Activated CD4-positive, alpha-beta T cell treated with anti-CD3 and anti-CD28 coated beads, Interleukin-2, amount 10 ng/mL, durations not matched to agents 7 days and 5 days (primary cell): ENCODE data around the gene ZNF70. TPM values are rescaled to one million over a fixed set of nuclear protein-coding genes. Genes with fewer than 3 reads are reported as not detected.
"Not testable (repeated sequence)": the region's sequence is repeated elsewhere in the genome, so short reads cannot be mapped to it uniquely, and the experiment has no call there.

ENCODE experiments used
- CTCF ChIA-PET: fragments of 350-600 bp; sonication (Branson Sonifier 250); formaldehyde crosslinking; loops from one replicate; lab custom pipeline; 2021; ENCODE audit warnings: antibody characterized with exemption; lab: Charles Lee
- POLR2A ChIA-PET: fragments of 350-600 bp; sonication (Branson Sonifier 250); formaldehyde crosslinking; loops from one replicate; lab custom pipeline; 2021; ENCODE audit warnings: antibody characterized with exemption; lab: Charles Lee
- DNase-seq: peaks from one replicate; pipeline ENCODE4 v3.0.0-alpha.2; 2020
- H3K27ac Mint-ChIP-seq: one replicate; pipeline ENCODE4 v1.8.0; 2021; ENCODE audit warnings: mild to moderate bottlenecking, moderate library complexity, mixed read lengths
- H3K27me3 Mint-ChIP-seq: one replicate; pipeline ENCODE4 v1.8.0; 2021; ENCODE audit warnings: mixed read lengths
- H3K36me3 Mint-ChIP-seq: one replicate; pipeline ENCODE4 v1.8.0; 2021; ENCODE audit warnings: low read depth, mixed read lengths
- H3K4me1 Mint-ChIP-seq: one replicate; pipeline ENCODE4 v1.8.0; 2021; ENCODE audit warnings: mixed read lengths
- H3K4me3 Mint-ChIP-seq: one replicate; pipeline ENCODE4 v1.8.0; 2021; ENCODE audit warnings: mild to moderate bottlenecking, moderate library complexity, mixed read lengths
- H3K9me3 Mint-ChIP-seq: one replicate; pipeline ENCODE4 v1.8.0; 2021; ENCODE audit warnings: mixed read lengths
- total RNA-seq, 2 experiments: library from RNA; stranded (reverse); gene quantifications; one replicate each; pipeline ENCODE4 v1.2.3, GENCODE V29; 2021

ZNF70 gene
- total RNA-seq, 2 experiments from 2014 or later = 1.9 to 2.0 TPM

- ChIA-PET CTCF (interaction anchor here (0.6 to 3.5 kb wide), 3 partner anchors 14 to 232 kb away, joined by 4 to 20 read pairs (median 5); partner anchors contain the start of genes CHCHD10 and MIF), POLR2A (interaction anchor here (0.7 kb wide), 1 partner anchor 613 kb away, joined by 3 read pairs; no protein-coding TSS in a partner anchor)
- H3K27me3 Mint-ChIP-seq = no peaks in the 10 kb centered on the region
- H3K9me3 Mint-ChIP-seq = no peaks in the 10 kb centered on the region
- H3K4me3 Mint-ChIP-seq = peak overlapping the region; percentile 66
- peak overlapping the region; percentile 66 for H3K27ac Mint-ChIP-seq
- DNase-seq = no peak
- H3K4me1 Mint-ChIP-seq = peaks cover 17% of the 10 kb centered on the region
- no peaks in the 10 kb centered on the region for H3K36me3 Mint-ChIP-seq
Measured at GRCh38 chr22:23751441-23751996, 607 bp upstream of the ZNF70 start.

GRCh38 chr22:23750367-23750713 is 572 bp downstream of the ZNF70 start:
- Mint-ChIP-seq H3K27ac (peak overlapping the region; percentile 73), H3K4me1 (peaks cover 17% of the 10 kb centered on the region), H3K9me3 (no peaks in the 10 kb centered on the region), H3K4me3 (peak overlapping the region; percentile 79), H3K36me3 (no peaks in the 10 kb centered on the region), H3K27me3 (no peaks in the 10 kb centered on the region)
- DNase-seq = no peak
- ChIA-PET POLR2A (no interaction called here), CTCF (interaction anchor here (1.0 to 3.5 kb wide), 3 partner anchors 15 to 144 kb away, joined by 3 to 20 read pairs (median 4); partner anchors contain the start of genes CHCHD10 and MIF)

GRCh38 chr22:23749841-23750301 is 1.0 kb downstream of the ZNF70 start:
- Mint-ChIP-seq H3K9me3 (no peaks in the 10 kb centered on the region), H3K4me1 (peaks cover 17% of the 10 kb centered on the region), H3K27ac (peak overlapping the region; percentile 73), H3K27me3 (no peaks in the 10 kb centered on the region), H3K36me3 (peaks cover 4% of the 10 kb centered on the region), H3K4me3 (peak overlapping the region; percentile 79)
- CTCF ChIA-PET = interaction anchor here (0.6 to 3.5 kb wide), 3 partner anchors 16 to 51 kb away, joined by 3 to 20 read pairs (median 3); partner anchors contain the start of gene CHCHD10
- POLR2A ChIA-PET = no interaction called here
- DNase-seq = no peak

- no peak overlapping the region for H3K27ac Mint-ChIP-seq
- peaks cover 19% of the 10 kb centered on the region for H3K36me3 Mint-ChIP-seq
- H3K4me1 Mint-ChIP-seq = peaks cover 11% of the 10 kb centered on the region
- ChIA-PET CTCF (interaction anchor here (1.3 kb wide), 1 partner anchor 18 kb away, joined by 3 read pairs; no protein-coding TSS in a partner anchor), POLR2A (no interaction called here)
- DNase-seq = no peak
- H3K27me3 Mint-ChIP-seq = no peaks in the 10 kb centered on the region
- H3K4me3 Mint-ChIP-seq = no peak overlapping the region
- H3K9me3 Mint-ChIP-seq = peaks cover 7% of the 10 kb centered on the region
Measured at GRCh38 chr22:23745791-23746190, 5.1 kb downstream of the ZNF70 start.

GRCh38 chr22:23744485-23744884 is 6.4 kb downstream of the ZNF70 start:
- ChIA-PET CTCF (interaction anchor here (1.1 to 1.4 kb wide), 3 partner anchors 15 to 31 kb away, joined by 3 to 4 read pairs (median 3); partner anchors contain the start of gene CHCHD10), POLR2A (interaction anchor here (0.6 kb wide), 1 partner anchor 155 kb away, joined by 4 read pairs; no protein-coding TSS in a partner anchor)
- Mint-ChIP-seq H3K27ac (no peak overlapping the region), H3K4me1 (no peaks in the 10 kb centered on the region), H3K36me3 (peaks cover 19% of the 10 kb centered on the region), H3K9me3 (peaks cover 7% of the 10 kb centered on the region), H3K27me3 (no peaks in the 10 kb centered on the region), H3K4me3 (no peak overlapping the region)
- DNase-seq = no peak

GRCh38 chr22:23744001-23744400 is 6.9 kb downstream of the ZNF70 start:
- ChIA-PET CTCF (interaction anchor here (1.1 to 1.4 kb wide), 3 partner anchors 16 to 30 kb away, joined by 3 to 4 read pairs (median 3); partner anchors contain the start of gene CHCHD10), POLR2A (interaction anchor here (0.6 kb wide), 1 partner anchor 154 kb away, joined by 4 read pairs; no protein-coding TSS in a partner anchor)
- DNase-seq = no peak
- no peaks in the 10 kb centered on the region for H3K4me1 Mint-ChIP-seq
- H3K27me3 Mint-ChIP-seq = no peaks in the 10 kb centered on the region
- H3K36me3 Mint-ChIP-seq = peaks cover 19% of the 10 kb centered on the region
- H3K27ac Mint-ChIP-seq = no peak overlapping the region
- no peak overlapping the region for H3K4me3 Mint-ChIP-seq
- H3K9me3 Mint-ChIP-seq = peaks cover 7% of the 10 kb centered on the region

- Mint-ChIP-seq H3K9me3 (peaks cover 7% of the 10 kb centered on the region), H3K27ac (no peak overlapping the region), H3K36me3 (peaks cover 19% of the 10 kb centered on the region), H3K4me1 (peaks cover 3% of the 10 kb centered on the region), H3K4me3 (no peak overlapping the region), H3K27me3 (no peaks in the 10 kb centered on the region)
- ChIA-PET CTCF (interaction anchor here (1.3 to 1.4 kb wide), 2 partner anchors 16 to 30 kb away, joined by 3 to 4 read pairs; no protein-coding TSS in a partner anchor), POLR2A (no interaction called here)
- no peak for DNase-seq
Measured at GRCh38 chr22:23743303-23743705, 7.6 kb downstream of the ZNF70 start.

GRCh38 chr22:23742505-23743264 is 8.2 kb downstream of the ZNF70 start:
- peaks cover 7% of the 10 kb centered on the region for H3K9me3 Mint-ChIP-seq
- DNase-seq = no peak
- peaks cover 3% of the 10 kb centered on the region for H3K4me1 Mint-ChIP-seq
- no peak overlapping the region for H3K27ac Mint-ChIP-seq
- no peaks in the 10 kb centered on the region for H3K27me3 Mint-ChIP-seq
- peaks cover 19% of the 10 kb centered on the region for H3K36me3 Mint-ChIP-seq
- ChIA-PET CTCF (interaction anchor here (0.6 kb wide), 1 partner anchor 63 kb away, joined by 4 read pairs; no protein-coding TSS in a partner anchor), POLR2A (no interaction called here)
- H3K4me3 Mint-ChIP-seq = no peak overlapping the region

- H3K27me3 Mint-ChIP-seq = no peaks in the 10 kb centered on the region
- H3K36me3 Mint-ChIP-seq = no peaks in the 10 kb centered on the region
- no peaks in the 10 kb centered on the region for H3K9me3 Mint-ChIP-seq
- ChIA-PET POLR2A (no interaction called here), CTCF (interaction anchor here (0.6 to 1.1 kb wide), 4 partner anchors 9 to 813 kb away, joined by 3 read pairs; partner anchors contain the start of gene MIF)
- peaks cover 3% of the 10 kb centered on the region for H3K4me1 Mint-ChIP-seq
- DNase-seq = no peak
- no peak overlapping the region for H3K4me3 Mint-ChIP-seq
- H3K27ac Mint-ChIP-seq = no peak overlapping the region
Measured at GRCh38 chr22:23737696-23738095, 13.2 kb downstream of the ZNF70 start.

- H3K27me3 Mint-ChIP-seq, H3K36me3 Mint-ChIP-seq, H3K9me3 Mint-ChIP-seq, POLR2A ChIA-PET, DNase-seq, H3K4me3 Mint-ChIP-seq, H3K4me1 Mint-ChIP-seq, H3K27ac Mint-ChIP-seq: not testable (repeated sequence)
- CTCF ChIA-PET = interaction anchor here (0.9 to 1.7 kb wide), 3 partner anchors 11 to 18 kb away, joined by 3 to 4 read pairs (median 3); no protein-coding TSS in a partner anchor
Measured at GRCh38 chr22:23728108-23728507, 22.8 kb downstream of the ZNF70 start.

GRCh38 chr22:23722724-23723123 is 28.2 kb downstream of the ZNF70 start:
- no peak for DNase-seq
- H3K27me3 Mint-ChIP-seq = peaks cover 7% of the 10 kb centered on the region
- CTCF ChIA-PET = interaction anchor here (0.6 to 0.7 kb wide), 2 partner anchors 25 to 46 kb away, joined by 3 read pairs; no protein-coding TSS in a partner anchor
- POLR2A ChIA-PET = no interaction called here
- no peak overlapping the region for H3K27ac Mint-ChIP-seq
- H3K9me3 Mint-ChIP-seq = no peaks in the 10 kb centered on the region
- H3K4me3 Mint-ChIP-seq = no peak overlapping the region
- H3K36me3 Mint-ChIP-seq = no peaks in the 10 kb centered on the region
- no peaks in the 10 kb centered on the region for H3K4me1 Mint-ChIP-seq

GRCh38 chr22:23722160-23722559 is 28.8 kb downstream of the ZNF70 start:
- H3K4me1 Mint-ChIP-seq = peaks cover 5% of the 10 kb centered on the region
- POLR2A ChIA-PET = no interaction called here

More at GRCh38 chr22:23722160-23722559, 28.8 kb downstream of the ZNF70 start:
- H3K27ac Mint-ChIP-seq = no peak overlapping the region
- no peaks in the 10 kb centered on the region for H3K9me3 Mint-ChIP-seq
- peaks cover 7% of the 10 kb centered on the region for H3K27me3 Mint-ChIP-seq
- CTCF ChIA-PET = interaction anchor here (0.7 kb wide), 1 partner anchor 45 kb away, joined by 3 read pairs; no protein-coding TSS in a partner anchor
- no peak for DNase-seq
- H3K36me3 Mint-ChIP-seq = no peaks in the 10 kb centered on the region
- no peak overlapping the region for H3K4me3 Mint-ChIP-seq
